Measurements from ENCODE around the gene PNLIPRP2.

- TF ChIP-seq EZH2 (IDR thresholded peaks at IDR 0.05; ENCODE audit: insufficient read depth, poor library complexity, severe bottlenecking) (no peak), EZH2phosphoT487 (IDR thresholded peaks at IDR 0.05; ENCODE audit: insufficient read depth, low read depth) (no peak)
Observed at GRCh38 chr10:116634126-116634975, 13.6 kb downstream of the PNLIPRP2 start.

All from GM23248 (cell line).